Endothelial cell of umbilical vein (primary cell): Measurements from ENCODE around the gene IQCH.
"Not testable (repeated sequence)": the region's sequence is repeated elsewhere in the genome, so short reads cannot be mapped to it uniquely, and the experiment has no call there.

Source experiments
- EZH2 ChIP-seq: IDR thresholded peaks from 2 replicates; pipeline ENCODE4 v1.6.1; 2012; ENCODE audit warnings: borderline replicate concordance, low read depth, mild to moderate bottlenecking, moderate library complexity, low read length, inconsistent platforms; ENCODE audit not compliant: severe bottlenecking
- JUN ChIP-seq: IDR thresholded peaks from 2 replicates; pipeline ENCODE4 v1.6.1; 2011; ENCODE audit warnings: borderline replicate concordance, low read depth; ENCODE audit not compliant: insufficient read length, insufficient read depth
- MAX ChIP-seq: IDR thresholded peaks from 2 replicates; pipeline ENCODE4 v1.6.1; 2011; ENCODE audit not compliant: insufficient read depth, insufficient read length
- MYC ChIP-seq: IDR thresholded peaks from one replicate; pipeline ENCODE4 v1.6.1; 2011; ENCODE audit warnings: mild to moderate bottlenecking, low read depth, low read length
- POLR2A ChIP-seq: IDR thresholded peaks from 2 replicates; pipeline ENCODE4 v1.6.1; 2012; ENCODE audit warnings: low read depth, mild to moderate bottlenecking, control low read depth, low read length
- POLR2AphosphoS5 ChIP-seq: IDR thresholded peaks from 2 replicates; pipeline ENCODE4 v1.6.1; 2012; ENCODE audit warnings: low read depth, mild to moderate bottlenecking, control low read depth, low read length, moderate library complexity; ENCODE audit not compliant: insufficient read depth
- TF ChIP-seq, protein P1 (sequence below), 2 donors: IDR thresholded peaks; 1 replicate in 1 of 2; 2 replicates in 1 of 2; pipeline ENCODE4 v1.5.1; 2011; ENCODE audit warnings: low read length in 2 of 2, mild to moderate bottlenecking in 2 of 2, moderate library complexity in 2 of 2, control low read depth in 1 of 2, inconsistent platforms in 1 of 2, low read depth in 1 of 2; ENCODE audit not compliant: insufficient read depth in 1 of 2; ENCODE audit errors: extremely low read depth in 1 of 2

- TF ChIP-seq POLR2AphosphoS5, JUN, POLR2A, MYC, EZH2, MAX: not testable (repeated sequence)
- TF ChIP-seq, protein P1, sequence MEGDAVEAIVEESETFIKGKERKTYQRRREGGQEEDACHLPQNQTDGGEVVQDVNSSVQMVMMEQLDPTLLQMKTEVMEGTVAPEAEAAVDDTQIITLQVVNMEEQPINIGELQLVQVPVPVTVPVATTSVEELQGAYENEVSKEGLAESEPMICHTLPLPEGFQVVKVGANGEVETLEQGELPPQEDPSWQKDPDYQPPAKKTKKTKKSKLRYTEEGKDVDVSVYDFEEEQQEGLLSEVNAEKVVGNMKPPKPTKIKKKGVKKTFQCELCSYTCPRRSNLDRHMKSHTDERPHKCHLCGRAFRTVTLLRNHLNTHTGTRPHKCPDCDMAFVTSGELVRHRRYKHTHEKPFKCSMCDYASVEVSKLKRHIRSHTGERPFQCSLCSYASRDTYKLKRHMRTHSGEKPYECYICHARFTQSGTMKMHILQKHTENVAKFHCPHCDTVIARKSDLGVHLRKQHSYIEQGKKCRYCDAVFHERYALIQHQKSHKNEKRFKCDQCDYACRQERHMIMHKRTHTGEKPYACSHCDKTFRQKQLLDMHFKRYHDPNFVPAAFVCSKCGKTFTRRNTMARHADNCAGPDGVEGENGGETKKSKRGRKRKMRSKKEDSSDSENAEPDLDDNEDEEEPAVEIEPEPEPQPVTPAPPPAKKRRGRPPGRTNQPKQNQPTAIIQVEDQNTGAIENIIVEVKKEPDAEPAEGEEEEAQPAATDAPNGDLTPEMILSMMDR (IDR thresholded peaks at IDR 0.05; ENCODE audit: extremely low read depth in 1 of 2, insufficient read depth in 1 of 2, low read depth in 1 of 2, low read length in 2 of 2) = not testable (repeated sequence)
Observed at GRCh38 chr15:67453703-67454102, 199.1 kb downstream of the IQCH start.
